ENCODE results near the gene CLDN16. TPM values are rescaled to one million over a fixed set of nuclear protein-coding genes. Genes with fewer than 3 reads are reported as not detected.

CLDN16 gene
- total RNA-seq, 1 donor from 2014 or later: 0.50 TPM

GRCh38 chr3:190385731-190386688, 2.0 kb upstream of the CLDN16 start:
- H3K4me3 Mint-ChIP-seq (ENCODE audit: unreplicated experiment): no peak overlapping the region
- H3K9me3 ChIP-seq (ENCODE audit: insufficient read depth, low read depth, low read length): no peaks in the 10 kb centered on the region
- H3K9me3 Mint-ChIP-seq (ENCODE audit: unreplicated experiment): no peaks in the 10 kb centered on the region
- DNase-seq (ENCODE audit: low read depth) (peak; percentile 96), FAIRE-seq (peak; percentile 98)
- H3K4me1 ChIP-seq (ENCODE audit: insufficient read depth, low read length): peaks cover 40% of the 10 kb centered on the region
- H3K4me1 Mint-ChIP-seq (ENCODE audit: low read depth, unreplicated experiment): peaks cover 31% of the 10 kb centered on the region
- H3K36me3 Mint-ChIP-seq (ENCODE audit: low read depth, unreplicated experiment): no peaks in the 10 kb centered on the region
- H3K4me2 ChIP-seq (ENCODE audit: low read length): peak overlapping the region; percentile 76
- no peaks in the 10 kb centered on the region for H3K79me2 ChIP-seq (ENCODE audit: insufficient read depth, low read length)
- peak overlapping the region; percentile 71 for H3K9ac ChIP-seq (ENCODE audit: low read length)
- H3K27ac ChIP-seq (ENCODE audit: low read depth, low read length): peak overlapping the region; percentile 92
- peak overlapping the region; percentile 90 for H3K27ac Mint-ChIP-seq (ENCODE audit: unreplicated experiment)
- no peaks in the 10 kb centered on the region for H3K27me3 ChIP-seq (ENCODE audit: insufficient read depth, low read length)
- no peaks in the 10 kb centered on the region for H3K36me3 ChIP-seq (ENCODE audit: insufficient read depth, low read length)
- H4K20me1 ChIP-seq (ENCODE audit: insufficient read depth, low read length): no peaks in the 10 kb centered on the region
- no peaks in the 10 kb centered on the region for H3K27me3 Mint-ChIP-seq (ENCODE audit: low read depth, unreplicated experiment)
- TF ChIP-seq CTCF (IDR thresholded peaks at IDR 0.05; ENCODE audit: insufficient read depth, low read depth, low read length): no peak
- no peak for TF ChIP-seq EZH2 (IDR thresholded peaks at IDR 0.05; ENCODE audit: insufficient read depth, low read length)
- H2AFZ ChIP-seq (ENCODE audit: low read depth, low read length): no peak overlapping the region
- H3K4me3 ChIP-seq (ENCODE audit: insufficient read depth, low read depth, low read length): peak overlapping the region; percentile 40

GRCh38 chr3:190388703-190389102, 740 bp downstream of the CLDN16 start:
- TF ChIP-seq EZH2 (IDR thresholded peaks at IDR 0.05; ENCODE audit: insufficient read depth, low read length) (no peak), CTCF (IDR thresholded peaks at IDR 0.05; ENCODE audit: insufficient read depth, low read depth, low read length) (no peak)
- FAIRE-seq (no peak), DNase-seq (ENCODE audit: low read depth) (no peak)
- Mint-ChIP-seq H3K27me3 (ENCODE audit: low read depth, unreplicated experiment) (no peaks in the 10 kb centered on the region), H3K4me1 (ENCODE audit: low read depth, unreplicated experiment) (peaks cover 24% of the 10 kb centered on the region), H3K9me3 (ENCODE audit: unreplicated experiment) (no peaks in the 10 kb centered on the region), H3K4me3 (ENCODE audit: unreplicated experiment) (no peak overlapping the region), H3K27ac (ENCODE audit: unreplicated experiment) (no peak overlapping the region), H3K36me3 (ENCODE audit: low read depth, unreplicated experiment) (no peaks in the 10 kb centered on the region)
- Histone ChIP-seq H2AFZ (ENCODE audit: low read depth, low read length) (no peak overlapping the region), H3K4me2 (ENCODE audit: low read length) (no peak overlapping the region), H3K27me3 (ENCODE audit: insufficient read depth, low read length) (no peaks in the 10 kb centered on the region), H3K9me3 (ENCODE audit: insufficient read depth, low read depth, low read length) (no peaks in the 10 kb centered on the region), H3K4me3 (ENCODE audit: insufficient read depth, low read depth, low read length) (no peak overlapping the region), H3K9ac (ENCODE audit: low read length) (no peak overlapping the region), H3K79me2 (ENCODE audit: insufficient read depth, low read length) (no peaks in the 10 kb centered on the region), H3K4me1 (ENCODE audit: insufficient read depth, low read length) (peaks cover 22% of the 10 kb centered on the region), H3K36me3 (ENCODE audit: insufficient read depth, low read length) (no peaks in the 10 kb centered on the region), H4K20me1 (ENCODE audit: insufficient read depth, low read length) (no peaks in the 10 kb centered on the region), H3K27ac (ENCODE audit: low read depth, low read length) (no peak overlapping the region)

DNA sequence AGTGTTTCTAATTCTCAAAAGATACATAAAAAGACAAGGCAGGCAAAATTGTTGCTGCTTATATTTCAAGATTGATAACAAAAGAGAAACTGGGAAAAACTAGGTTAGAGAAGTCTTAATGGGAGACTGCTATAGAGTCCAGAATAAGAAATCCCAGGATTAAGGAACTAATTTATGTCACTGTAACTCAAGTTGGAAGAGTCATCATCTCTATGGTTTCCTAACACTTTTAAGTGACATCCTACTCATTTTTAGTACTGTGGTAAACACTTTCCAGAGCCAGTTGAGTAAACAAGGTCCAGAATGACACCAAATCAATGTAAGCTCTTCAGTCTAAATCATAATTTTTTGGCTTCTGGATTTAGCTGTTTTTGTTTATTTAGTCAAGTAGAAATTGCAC, 8.0 kb downstream of the CLDN16 start:
- H3K4me1 Mint-ChIP-seq (ENCODE audit: low read depth, unreplicated experiment): no peaks in the 10 kb centered on the region
- Histone ChIP-seq H3K9ac (ENCODE audit: low read length) (no peak overlapping the region), H3K27me3 (ENCODE audit: insufficient read depth, low read length) (no peaks in the 10 kb centered on the region), H3K4me2 (ENCODE audit: low read length) (no peak overlapping the region), H2AFZ (ENCODE audit: low read depth, low read length) (no peak overlapping the region), H3K4me1 (ENCODE audit: insufficient read depth, low read length) (no peaks in the 10 kb centered on the region), H4K20me1 (ENCODE audit: insufficient read depth, low read length) (no peaks in the 10 kb centered on the region), H3K36me3 (ENCODE audit: insufficient read depth, low read length) (no peaks in the 10 kb centered on the region), H3K27ac (ENCODE audit: low read depth, low read length) (no peak overlapping the region), H3K9me3 (ENCODE audit: insufficient read depth, low read depth, low read length) (no peaks in the 10 kb centered on the region), H3K79me2 (ENCODE audit: insufficient read depth, low read length) (no peaks in the 10 kb centered on the region), H3K4me3 (ENCODE audit: insufficient read depth, low read depth, low read length) (no peak overlapping the region)
- H3K9me3 Mint-ChIP-seq (ENCODE audit: unreplicated experiment): no peaks in the 10 kb centered on the region
- H3K4me3 Mint-ChIP-seq (ENCODE audit: unreplicated experiment): no peak overlapping the region
- FAIRE-seq: no peak
- H3K27me3 Mint-ChIP-seq (ENCODE audit: low read depth, unreplicated experiment): no peaks in the 10 kb centered on the region
- no peak overlapping the region for H3K27ac Mint-ChIP-seq (ENCODE audit: unreplicated experiment)
- H3K36me3 Mint-ChIP-seq (ENCODE audit: low read depth, unreplicated experiment): no peaks in the 10 kb centered on the region
- TF ChIP-seq CTCF (IDR thresholded peaks at IDR 0.05; ENCODE audit: insufficient read depth, low read depth, low read length): no peak
- TF ChIP-seq EZH2 (IDR thresholded peaks at IDR 0.05; ENCODE audit: insufficient read depth, low read length): no peak
- no peak for DNase-seq (ENCODE audit: low read depth)
